ENCODE data around the gene NUP85.
A peak's percentile ranks its signal among the peaks of the same experiment; 100 is the strongest.
"Not testable (repeated sequence)": the region's sequence is repeated elsewhere in the genome, so short reads cannot be mapped to it uniquely, and the experiment has no call there.

Gene NUP85

GRCh38 chr17:75241143-75241430, 35.6 kb downstream of the NUP85 start:
- no peak for DNase-seq (ENCODE audit: low spot score)

- no peak for DNase-seq (ENCODE audit: low spot score)
These were observed 36.0 kb downstream of the NUP85 start for GRCh38 chr17:75241502-75241901.

- no peak for DNase-seq (ENCODE audit: low spot score)
These were observed 36.5 kb downstream of the NUP85 start for GRCh38 chr17:75241996-75242460.

GRCh38 chr17:75242461-75243042, 37.1 kb downstream of the NUP85 start:
- DNase-seq (ENCODE audit: low spot score) = no peak

- DNase-seq (ENCODE audit: low spot score) = no peak
These were observed 38.8 kb downstream of the NUP85 start for GRCh38 chr17:75244133-75244866.

- no peak for DNase-seq (ENCODE audit: low spot score)
These were observed 39.5 kb downstream of the NUP85 start for GRCh38 chr17:75245011-75245410.

GRCh38 chr17:75246404-75246803, 40.9 kb downstream of the NUP85 start:
- no peak for DNase-seq (ENCODE audit: low spot score)

GRCh38 chr17:75249564-75249963, 44.1 kb downstream of the NUP85 start:
- DNase-seq (ENCODE audit: low spot score) = no peak

- DNase-seq (ENCODE audit: low spot score) = no peak
These were observed 44.6 kb downstream of the NUP85 start for GRCh38 chr17:75250009-75250471.

GRCh38 chr17:75252039-75252816, 46.7 kb downstream of the NUP85 start:
- DNase-seq (ENCODE audit: low spot score) = no peak

- not testable (repeated sequence) for DNase-seq (ENCODE audit: low spot score)
These were observed 50.6 kb downstream of the NUP85 start for GRCh38 chr17:75255954-75256698.

GRCh38 chr17:75257228-75257627, 51.7 kb downstream of the NUP85 start:
- not testable (repeated sequence) for DNase-seq (ENCODE audit: low spot score)

GRCh38 chr17:75260641-75261335, 55.3 kb downstream of the NUP85 start:
- no peak for DNase-seq (ENCODE audit: low spot score)

- peak; percentile 99 for DNase-seq (ENCODE audit: low spot score)
These were observed 56.0 kb downstream of the NUP85 start, which contains the start of the genes GGA3 and MRPS7 for GRCh38 chr17:75261336-75262111. Gene GGA3, minus strand, starts transcription at chr17:75261606. Its CDS starts 19 bp downstream, at chr17:75261587. Gene MRPS7, plus strand, starts transcription at chr17:75261879. Its CDS starts 22 bp downstream, at chr17:75261901.

- DNase-seq (ENCODE audit: low spot score) = no peak
These were observed 56.7 kb downstream of the NUP85 start for GRCh38 chr17:75262112-75262606.

GRCh38 chr17:75263055-75263454, 57.6 kb downstream of the NUP85 start:
- DNase-seq (ENCODE audit: low spot score) = no peak

- DNase-seq (ENCODE audit: low spot score) = no peak
These were observed 60.3 kb downstream of the NUP85 start for GRCh38 chr17:75265614-75266315.

GRCh38 chr17:75266316-75267152, 61.1 kb downstream of the NUP85 start:
- DNase-seq (ENCODE audit: low spot score) = no peak

GRCh38 chr17:75267153-75267410, 61.6 kb downstream of the NUP85 start:
- no peak for DNase-seq (ENCODE audit: low spot score)

Data from D341Med (cell line).